ENCODE results near the gene SIK3.

Gene SIK3

GRCh38 chr11:116833816-116834534, 264.3 kb downstream of the SIK3 start:
- no peak overlapping the region for H3K4me3 ChIP-seq (ENCODE audit: low read depth, low read length)
- TF ChIP-seq, protein P1, sequence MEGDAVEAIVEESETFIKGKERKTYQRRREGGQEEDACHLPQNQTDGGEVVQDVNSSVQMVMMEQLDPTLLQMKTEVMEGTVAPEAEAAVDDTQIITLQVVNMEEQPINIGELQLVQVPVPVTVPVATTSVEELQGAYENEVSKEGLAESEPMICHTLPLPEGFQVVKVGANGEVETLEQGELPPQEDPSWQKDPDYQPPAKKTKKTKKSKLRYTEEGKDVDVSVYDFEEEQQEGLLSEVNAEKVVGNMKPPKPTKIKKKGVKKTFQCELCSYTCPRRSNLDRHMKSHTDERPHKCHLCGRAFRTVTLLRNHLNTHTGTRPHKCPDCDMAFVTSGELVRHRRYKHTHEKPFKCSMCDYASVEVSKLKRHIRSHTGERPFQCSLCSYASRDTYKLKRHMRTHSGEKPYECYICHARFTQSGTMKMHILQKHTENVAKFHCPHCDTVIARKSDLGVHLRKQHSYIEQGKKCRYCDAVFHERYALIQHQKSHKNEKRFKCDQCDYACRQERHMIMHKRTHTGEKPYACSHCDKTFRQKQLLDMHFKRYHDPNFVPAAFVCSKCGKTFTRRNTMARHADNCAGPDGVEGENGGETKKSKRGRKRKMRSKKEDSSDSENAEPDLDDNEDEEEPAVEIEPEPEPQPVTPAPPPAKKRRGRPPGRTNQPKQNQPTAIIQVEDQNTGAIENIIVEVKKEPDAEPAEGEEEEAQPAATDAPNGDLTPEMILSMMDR (IDR thresholded peaks at IDR 0.05; ENCODE audit: low read depth, low read length) = no peak
- DNase-seq (ENCODE audit: low read depth, low spot score) = no peak
- in situ Hi-C loops (cut with HindIII; ENCODE audit: low sequenced_read_pairs) = no loop called here

GRCh38 chr11:116833491-116833815, 264.8 kb downstream of the SIK3 start:
- DNase-seq (ENCODE audit: low read depth, low spot score) = no peak
- in situ Hi-C loops (cut with HindIII; ENCODE audit: low sequenced_read_pairs) = no loop called here
- no peak overlapping the region for H3K4me3 ChIP-seq (ENCODE audit: low read depth, low read length)
- TF ChIP-seq, protein P1 (IDR thresholded peaks at IDR 0.05; ENCODE audit: low read depth, low read length) = no peak

DNA sequence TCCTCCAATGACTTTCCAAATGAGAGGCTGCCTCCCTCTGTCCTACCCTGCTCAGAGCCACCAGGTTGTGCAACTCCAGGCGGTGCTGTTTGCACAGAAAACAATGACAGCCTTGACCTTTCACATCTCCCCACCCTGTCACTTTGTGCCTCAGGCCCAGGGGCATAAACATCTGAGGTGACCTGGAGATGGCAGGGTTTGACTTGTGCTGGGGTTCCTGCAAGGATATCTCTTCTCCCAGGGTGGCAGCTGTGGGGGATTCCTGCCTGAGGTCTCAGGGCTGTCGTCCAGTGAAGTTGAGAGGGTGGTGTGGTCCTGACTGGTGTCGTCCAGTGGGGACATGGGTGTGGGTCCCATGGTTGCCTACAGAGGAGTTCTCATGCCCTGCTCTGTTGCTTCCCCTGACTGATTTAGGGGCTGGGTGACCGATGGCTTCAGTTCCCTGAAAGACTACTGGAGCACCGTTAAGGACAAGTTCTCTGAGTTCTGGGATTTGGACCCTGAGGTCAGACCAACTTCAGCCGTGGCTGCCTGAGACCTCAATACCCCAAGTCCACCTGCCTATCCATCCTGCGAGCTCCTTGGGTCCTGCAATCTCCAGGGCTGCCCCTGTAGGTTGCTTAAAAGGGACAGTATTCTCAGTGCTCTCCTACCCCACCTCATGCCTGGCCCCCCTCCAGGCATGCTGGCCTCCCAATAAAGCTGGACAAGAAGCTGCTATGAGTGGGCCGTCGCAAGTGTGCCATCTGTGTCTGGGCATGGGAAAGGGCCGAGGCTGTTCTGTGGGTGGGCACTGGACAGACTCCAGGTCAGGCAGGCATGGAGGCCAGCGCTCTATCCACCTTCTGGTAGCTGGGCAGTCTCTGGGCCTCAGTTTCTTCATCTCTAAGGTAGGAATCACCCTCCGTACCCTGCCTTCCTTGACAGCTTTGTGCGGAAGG, 265.6 kb downstream of the SIK3 start:
- no peak overlapping the region for H3K4me3 ChIP-seq (ENCODE audit: low read depth, low read length)
- in situ Hi-C loops (cut with HindIII; ENCODE audit: low sequenced_read_pairs) = no loop called here
- DNase-seq (ENCODE audit: low read depth, low spot score) = no peak
- TF ChIP-seq, protein P1 (IDR thresholded peaks at IDR 0.05; ENCODE audit: low read depth, low read length) = no peak

- H3K4me3 ChIP-seq (ENCODE audit: low read depth, low read length) = no peak overlapping the region
- no peak for DNase-seq (ENCODE audit: low read depth, low spot score)
- TF ChIP-seq, protein P1 (IDR thresholded peaks at IDR 0.05; ENCODE audit: low read depth, low read length) = no peak
- in situ Hi-C loops (cut with HindIII; ENCODE audit: low sequenced_read_pairs) = no loop called here
These were observed 266.4 kb downstream of the SIK3 start for GRCh38 chr11:116831790-116832349.

- DNase-seq (ENCODE audit: low read depth, low spot score) = no peak
- in situ Hi-C loops (cut with HindIII; ENCODE audit: low sequenced_read_pairs) = no loop called here
- TF ChIP-seq, protein P1 (IDR thresholded peaks at IDR 0.05; ENCODE audit: low read depth, low read length) = no peak
- no peak overlapping the region for H3K4me3 ChIP-seq (ENCODE audit: low read depth, low read length)
These were observed 267.9 kb downstream of the SIK3 start for GRCh38 chr11:116830184-116830912.

GRCh38 chr11:116829525-116830183, 268.6 kb downstream of the SIK3 start, which contains the start of gene APOC3:
APOC3 (plus strand) TSS chr11:116829907; CDS start chr11:116830583, 676 bp downstream.
- TF ChIP-seq, protein P1 (IDR thresholded peaks at IDR 0.05; ENCODE audit: low read depth, low read length) = no peak
- in situ Hi-C loops (cut with HindIII; ENCODE audit: low sequenced_read_pairs) = no loop called here

More at GRCh38 chr11:116829525-116830183, 268.6 kb downstream of the SIK3 start, which contains the start of gene APOC3:
- H3K4me3 ChIP-seq (ENCODE audit: low read depth, low read length) = no peak within 1 kb of the TSS
- no peak for DNase-seq (ENCODE audit: low read depth, low spot score)
